DND-41 (cell line): Measurements from ENCODE around the gene DHX34.

Source experiments
- ATAC-seq: fragments of 200-7000 bp; cut with Tn5 transposase; 3 replicates; pipeline ENCODE4 v1.9.1; 2021; ENCODE audit warnings: low read depth; ENCODE audit not compliant: insufficient read depth
- DNase-seq: peaks from one replicate; pipeline ENCODE4 v3.0.0-alpha.2; 2020
- H2AFZ ChIP-seq: 2 replicates; pipeline ENCODE4 v1.6.0; 2012; ENCODE audit warnings: low read depth, low read length
- H3K27ac ChIP-seq: 2 replicates; pipeline ENCODE4 v1.5.1; 2012; ENCODE audit warnings: low read length, inconsistent platforms
- H3K27me3 ChIP-seq: fragments of 200-600 bp; sonication (generic); 2 replicates; pipeline ENCODE4 v1.6.0; 2012; ENCODE audit warnings: low read length, mild to moderate bottlenecking, inconsistent platforms; ENCODE audit not compliant: insufficient read depth, poor library complexity
- H3K36me3 ChIP-seq: 2 replicates; pipeline ENCODE4 v1.5.1; 2012; ENCODE audit warnings: low read length, inconsistent platforms; ENCODE audit not compliant: insufficient read depth
- H3K4me1 ChIP-seq: 2 replicates; pipeline ENCODE4 v1.5.1; 2012; ENCODE audit warnings: mild to moderate bottlenecking, low read length; ENCODE audit not compliant: insufficient read depth
- H3K4me2 ChIP-seq: 2 replicates; pipeline ENCODE4 v1.6.0; 2012; ENCODE audit warnings: mild to moderate bottlenecking, moderate library complexity, low read length, inconsistent platforms; ENCODE audit not compliant: insufficient read depth
- H3K4me3 ChIP-seq, 2 experiments: fragments of 200-600 bp in 1 of 2; shearing (Covaris generic) in 1 of 2; 2 replicates each; pipeline ENCODE4 v1.5.1; 2012 to 2016; ENCODE audit warnings: inconsistent platforms in 2 of 2, low read length in 2 of 2, mild to moderate bottlenecking in 2 of 2, low read depth in 1 of 2, moderate library complexity in 1 of 2
- H3K79me2 ChIP-seq: 2 replicates; pipeline ENCODE4 v1.6.0; 2012; ENCODE audit warnings: low read length, inconsistent platforms; ENCODE audit not compliant: insufficient read depth
- H3K9ac ChIP-seq: 2 replicates; pipeline ENCODE4 v1.6.0; 2012; ENCODE audit warnings: low read depth, mild to moderate bottlenecking, inconsistent platforms, low read length, moderate library complexity
- H3K9me3 ChIP-seq: 2 replicates; pipeline ENCODE4 v1.5.1; 2012; ENCODE audit warnings: low read length, moderate library complexity, mild to moderate bottlenecking, inconsistent platforms; ENCODE audit not compliant: insufficient read depth, severe bottlenecking
- H4K20me1 ChIP-seq: 2 replicates; pipeline ENCODE4 v1.6.0; 2012; ENCODE audit warnings: low read length; ENCODE audit not compliant: insufficient read depth
- CTCF ChIP-seq: IDR thresholded peaks from 2 replicates; pipeline ENCODE4 v1.5.1; 2012; ENCODE audit warnings: borderline replicate concordance, low read length, moderate library complexity, mild to moderate bottlenecking; ENCODE audit not compliant: poor library complexity, severe bottlenecking; ENCODE audit errors: extremely low read depth
- EZH2 ChIP-seq: IDR thresholded peaks from 3 replicates; pipeline ENCODE4 v1.6.1; 2012; ENCODE audit warnings: borderline replicate concordance, low read depth, mild to moderate bottlenecking, moderate library complexity, low read length, inconsistent platforms; ENCODE audit not compliant: severe bottlenecking

The DHX34 gene

GRCh38 chr19:47310323-47310722 lies 38.8 kb upstream of the DHX34 start:
- Histone ChIP-seq H2AFZ (no peak overlapping the region), H3K4me3 (no peak overlapping the region), H3K4me2 (no peak overlapping the region), H3K9ac (no peak overlapping the region), H3K9me3 (no peaks in the 10 kb centered on the region), H4K20me1 (no peaks in the 10 kb centered on the region), H3K27ac (no peak overlapping the region), H3K36me3 (no peaks in the 10 kb centered on the region), H3K4me1 (0 out of 2 replicates have a peak, but pooled peaks cover 2% of the 10 kb centered on the region), H3K27me3 (no peaks in the 10 kb centered on the region), H3K79me2 (no peaks in the 10 kb centered on the region)
- ATAC-seq = no peak
- TF ChIP-seq EZH2 = no peak
- TF ChIP-seq CTCF = no peak
- no peak for DNase-seq

DNA sequence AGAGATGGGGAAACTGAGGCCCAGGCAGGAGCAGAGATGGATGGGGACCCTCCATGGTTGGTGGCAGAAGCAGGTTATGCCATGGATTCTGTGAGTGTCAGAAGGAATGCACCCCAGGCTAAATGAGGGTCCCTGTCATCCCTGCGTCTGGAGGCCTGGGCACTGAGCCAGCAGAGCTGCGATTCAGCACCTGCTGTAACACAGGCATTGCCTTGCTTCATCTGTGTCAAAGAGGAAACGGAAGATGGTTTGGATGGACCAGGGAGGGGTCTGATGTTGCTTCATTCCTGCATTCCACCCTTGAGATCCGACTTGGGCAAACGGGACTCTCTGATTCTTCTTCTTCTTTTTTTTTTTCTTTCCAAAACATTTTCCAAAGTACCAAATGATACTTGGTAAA lies 38.3 kb upstream of the DHX34 start:
- no peaks in the 10 kb centered on the region for H3K9me3 ChIP-seq
- no peak overlapping the region for H2AFZ ChIP-seq
- ATAC-seq (no peak), DNase-seq (no peak)
- H3K27ac ChIP-seq = no peak overlapping the region
- no peak overlapping the region for H3K4me3 ChIP-seq
- TF ChIP-seq CTCF = no peak
- TF ChIP-seq EZH2 = no peak
- H3K27me3 ChIP-seq = no peaks in the 10 kb centered on the region
- H4K20me1 ChIP-seq = no peaks in the 10 kb centered on the region
- H3K79me2 ChIP-seq = no peaks in the 10 kb centered on the region
- no peak overlapping the region for H3K9ac ChIP-seq
- no peaks in the 10 kb centered on the region for H3K36me3 ChIP-seq
- H3K4me1 ChIP-seq = no peaks in the 10 kb centered on the region
- H3K4me2 ChIP-seq = no peak overlapping the region

DNA sequence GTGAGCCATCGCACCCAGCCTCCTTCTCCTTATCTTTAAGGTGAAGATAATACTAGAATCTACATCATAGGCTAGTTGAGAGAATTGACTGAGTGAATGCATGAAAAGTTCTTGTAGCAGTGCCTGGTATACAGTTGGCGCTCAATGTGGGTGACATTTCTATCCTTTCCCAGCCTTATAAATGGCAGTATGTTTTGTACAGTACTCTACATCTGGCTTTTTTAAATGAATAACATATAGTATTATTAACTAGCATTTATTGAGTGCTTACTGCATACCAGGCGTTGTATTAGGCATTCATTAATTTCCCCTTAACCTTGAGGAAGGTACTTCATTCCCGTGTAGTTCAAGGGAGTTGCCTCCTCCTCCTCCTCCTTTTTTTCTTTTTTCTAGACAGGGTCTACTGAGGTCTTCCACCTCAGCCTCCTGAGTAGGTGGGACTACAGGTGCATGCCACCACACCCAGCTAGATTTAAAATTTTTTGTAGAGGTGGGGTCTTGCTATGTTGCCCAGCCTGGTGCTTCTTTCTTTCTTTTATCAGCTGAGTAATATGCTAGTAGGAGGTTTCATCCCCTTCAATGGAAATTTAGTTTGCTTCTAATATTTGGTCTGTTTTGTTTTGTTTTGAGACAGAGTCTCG lies 36.6 kb upstream of the DHX34 start:
- DNase-seq (no peak), ATAC-seq (no peak)
- H3K9me3 ChIP-seq = no peaks in the 10 kb centered on the region
- H3K4me3 ChIP-seq = no peak overlapping the region
- no peak overlapping the region for H2AFZ ChIP-seq
- H3K4me2 ChIP-seq = no peak overlapping the region
- no peaks in the 10 kb centered on the region for H3K4me1 ChIP-seq
- H3K27me3 ChIP-seq = no peaks in the 10 kb centered on the region
- no peak overlapping the region for H3K9ac ChIP-seq
- H3K79me2 ChIP-seq = no peaks in the 10 kb centered on the region
- no peak overlapping the region for H3K27ac ChIP-seq
- TF ChIP-seq CTCF (no peak), EZH2 (no peak)
- no peaks in the 10 kb centered on the region for H4K20me1 ChIP-seq
- H3K36me3 ChIP-seq = no peaks in the 10 kb centered on the region

- Histone ChIP-seq H3K27me3 (no peaks in the 10 kb centered on the region), H2AFZ (no peak overlapping the region), H3K79me2 (no peaks in the 10 kb centered on the region), H3K4me3 (no peak overlapping the region), H4K20me1 (no peaks in the 10 kb centered on the region), H3K36me3 (no peaks in the 10 kb centered on the region), H3K4me2 (no peak overlapping the region), H3K4me1 (no peaks in the 10 kb centered on the region), H3K9ac (no peak overlapping the region), H3K9me3 (no peaks in the 10 kb centered on the region), H3K27ac (no peak overlapping the region)
- DNase-seq (no peak), ATAC-seq (no peak)
- TF ChIP-seq CTCF (no peak), EZH2 (no peak)
These were observed 35.3 kb upstream of the DHX34 start for GRCh38 chr19:47313754-47314295.
